HUES64 (cell line): ENCODE data around the gene PXDC1.

Source experiments
- H3K27ac ChIP-seq: 2 replicates; pipeline ENCODE4 v1.7.0; 2013; ENCODE audit warnings: low read depth, low read length, inconsistent platforms
- H3K27me3 ChIP-seq: 2 replicates; pipeline ENCODE4 v1.6.1; 2013; ENCODE audit warnings: mild to moderate bottlenecking, low read length; ENCODE audit not compliant: insufficient read depth
- H3K36me3 ChIP-seq: 2 replicates; pipeline ENCODE4 v1.6.1; 2013; ENCODE audit warnings: mild to moderate bottlenecking, low read length; ENCODE audit not compliant: insufficient read depth
- H3K4me1 ChIP-seq: 2 replicates; pipeline ENCODE4 v1.6.1; 2013; ENCODE audit warnings: mild to moderate bottlenecking, low read length, moderate library complexity; ENCODE audit not compliant: insufficient read depth
- H3K4me3 ChIP-seq: 2 replicates; pipeline ENCODE4 v1.5.1; 2013; ENCODE audit warnings: mild to moderate bottlenecking, low read length, moderate library complexity
- H3K9ac ChIP-seq: 2 replicates; pipeline ENCODE4 v1.6.1; 2013; ENCODE audit warnings: mild to moderate bottlenecking, low read depth, low read length
- H3K9me3 ChIP-seq: 2 replicates; pipeline ENCODE4 v1.6.1; 2013; ENCODE audit warnings: low read depth, low read length; ENCODE audit not compliant: insufficient read depth
- WGBS: fragments of 150-250, 120-280 bp; methylation state at CpG from one replicate; pipeline ENCODE4 v1.1.7; 2013; ENCODE audit warnings: missing lambda C conversion rate; 5-methylcytosine and 5-hydroxymethylcytosine counted together

PXDC1 gene

GRCh38 chr6:3737149-3737830 is 14.2 kb downstream of the PXDC1 start:
- Histone ChIP-seq H3K4me1 (peaks cover 12% of the 10 kb centered on the region; the same call in 1 of the 2 replicates), H3K9me3 (0 out of 2 replicates have a peak, but pooled peaks cover 3% of the 10 kb centered on the region), H3K4me3 (no peak overlapping the region), H3K36me3 (peaks cover 5% of the 10 kb centered on the region; the same call in 1 of the 2 replicates), H3K27me3 (peaks cover 4% of the 10 kb centered on the region; the same call in 1 of the 2 replicates), H3K27ac (no peak overlapping the region), H3K9ac (no peak overlapping the region)
- WGBS: 91% methylated on average over 25 of the region's 25 CpGs

- 96% methylated on average over 5 of the region's 5 CpGs for WGBS
- peaks cover 5% of the 10 kb centered on the region; the same call in 1 of the 2 replicates for H3K36me3 ChIP-seq
- H3K4me1 ChIP-seq: no peaks in the 10 kb centered on the region
Observed at GRCh38 chr6:3735029-3735605, 16.4 kb downstream of the PXDC1 start.

GRCh38 chr6:3734023-3734422 is 17.5 kb downstream of the PXDC1 start:
- 94% methylated on average over 10 of the region's 10 CpGs for WGBS
- Histone ChIP-seq H3K27ac (no peak overlapping the region), H3K9me3 (0 out of 2 replicates have a peak, but pooled peaks cover 3% of the 10 kb centered on the region), H3K4me3 (no peak overlapping the region), H3K36me3 (peaks cover 5% of the 10 kb centered on the region; the same call in 1 of the 2 replicates), H3K27me3 (no peaks in the 10 kb centered on the region), H3K9ac (no peak overlapping the region), H3K4me1 (no peaks in the 10 kb centered on the region)

More at GRCh38 chr6:3735029-3735605, 16.4 kb downstream of the PXDC1 start:
- Histone ChIP-seq H3K27me3 (no peaks in the 10 kb centered on the region), H3K4me3 (no peak overlapping the region), H3K27ac (no peak overlapping the region), H3K9me3 (0 out of 2 replicates have a peak, but pooled peaks cover 3% of the 10 kb centered on the region), H3K9ac (no peak overlapping the region)

GRCh38 chr6:3733321-3733925 is 18.1 kb downstream of the PXDC1 start:
- 94% methylated on average over 17 of the region's 17 CpGs for WGBS
- Histone ChIP-seq H3K27ac (no peak overlapping the region), H3K4me1 (no peaks in the 10 kb centered on the region), H3K9ac (no peak overlapping the region), H3K9me3 (0 out of 2 replicates have a peak, but pooled peaks cover 3% of the 10 kb centered on the region), H3K36me3 (peaks cover 5% of the 10 kb centered on the region; the same call in 1 of the 2 replicates), H3K27me3 (no peaks in the 10 kb centered on the region), H3K4me3 (no peak overlapping the region)

GRCh38 chr6:3732345-3733141 is 19.0 kb downstream of the PXDC1 start:
- WGBS: 26% methylated on average over 16 of the region's 16 CpGs
- Histone ChIP-seq H3K9me3 (0 out of 2 replicates have a peak, but pooled peaks cover 3% of the 10 kb centered on the region), H3K27me3 (no peaks in the 10 kb centered on the region), H3K4me1 (no peaks in the 10 kb centered on the region), H3K27ac (no peak overlapping the region), H3K36me3 (peaks cover 5% of the 10 kb centered on the region; the same call in 1 of the 2 replicates), H3K4me3 (no peak overlapping the region), H3K9ac (no peak overlapping the region)

GRCh38 chr6:3731700-3732099 is 19.8 kb downstream of the PXDC1 start:
- 89% methylated on average over 7 of the region's 7 CpGs for WGBS
- peaks cover 5% of the 10 kb centered on the region; the same call in 1 of the 2 replicates for H3K36me3 ChIP-seq

GRCh38 chr6:3729603-3730344 is 21.7 kb downstream of the PXDC1 start:
- Histone ChIP-seq H3K4me3 (no peak overlapping the region), H3K27me3 (no peaks in the 10 kb centered on the region), H3K4me1 (no peaks in the 10 kb centered on the region), H3K9ac (no peak overlapping the region), H3K36me3 (no peaks in the 10 kb centered on the region), H3K9me3 (no peaks in the 10 kb centered on the region), H3K27ac (no peak overlapping the region)
- WGBS: 94% methylated on average over 9 of the region's 9 CpGs

More at GRCh38 chr6:3731700-3732099, 19.8 kb downstream of the PXDC1 start:
- Histone ChIP-seq H3K9ac (no peak overlapping the region), H3K4me1 (no peaks in the 10 kb centered on the region), H3K27ac (no peak overlapping the region), H3K9me3 (0 out of 2 replicates have a peak, but pooled peaks cover 3% of the 10 kb centered on the region), H3K27me3 (no peaks in the 10 kb centered on the region), H3K4me3 (no peak overlapping the region)

- H3K9me3 ChIP-seq: no peaks in the 10 kb centered on the region
- H3K27ac ChIP-seq: no peak overlapping the region
- 0 out of 2 replicates have a peak, but pooled peaks cover 3% of the 10 kb centered on the region for H3K4me1 ChIP-seq
- H3K27me3 ChIP-seq: no peaks in the 10 kb centered on the region
- no peak overlapping the region for H3K9ac ChIP-seq
- whole genome bisulfite sequencing: 96% methylated on average over 11 of the region's 11 CpGs
- no peaks in the 10 kb centered on the region for H3K36me3 ChIP-seq
- no peak overlapping the region for H3K4me3 ChIP-seq
Observed at GRCh38 chr6:3727593-3728108, 23.9 kb downstream of the PXDC1 start.

- Histone ChIP-seq H3K27me3 (no peaks in the 10 kb centered on the region), H3K36me3 (no peaks in the 10 kb centered on the region), H3K27ac (no peak overlapping the region), H3K9ac (no peak overlapping the region), H3K4me1 (peaks cover 10% of the 10 kb centered on the region), H3K4me3 (no peak overlapping the region), H3K9me3 (no peaks in the 10 kb centered on the region)
- 94% methylated on average over 5 of the region's 5 CpGs for WGBS
Observed at GRCh38 chr6:3727036-3727435, 24.5 kb downstream of the PXDC1 start.

GRCh38 chr6:3726421-3726820 is 25.1 kb downstream of the PXDC1 start:
- Histone ChIP-seq H3K4me1 (peaks cover 15% of the 10 kb centered on the region), H3K27ac (no peak overlapping the region), H3K9ac (no peak overlapping the region), H3K27me3 (no peaks in the 10 kb centered on the region), H3K4me3 (no peak overlapping the region), H3K36me3 (no peaks in the 10 kb centered on the region), H3K9me3 (no peaks in the 10 kb centered on the region)
- WGBS: 92% methylated on average over 13 of the region's 13 CpGs
